OCI-M2 (cell line): ENCODE measurements around the gene DUS4L.

Source experiments
- DNase-seq: peaks from one replicate; lab custom pipeline; 2025; ENCODE audit not compliant: unreplicated experiment; lab: John Stamatoyannopoulos, UW

Gene DUS4L

DNA sequence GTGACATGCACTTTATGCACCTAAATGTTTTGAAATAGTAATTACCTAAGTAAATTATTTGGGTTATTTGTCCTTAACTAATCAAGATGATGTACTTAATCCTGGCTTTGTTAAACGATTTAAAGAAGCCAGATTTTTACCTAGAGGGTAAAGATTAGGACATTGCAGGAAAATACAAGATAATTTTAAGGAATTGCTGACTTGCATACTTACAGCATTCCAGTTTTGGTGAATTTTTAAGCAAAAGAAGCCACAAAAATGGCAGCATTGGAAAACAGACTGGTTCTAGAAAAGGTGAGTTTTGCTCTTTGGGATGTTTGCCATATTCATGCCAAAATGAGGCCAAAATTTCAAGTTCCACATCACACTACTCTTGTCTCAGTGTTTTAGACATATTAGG is 49.7 kb downstream of the DUS4L start:
- no peak for DNase-seq

DNA sequence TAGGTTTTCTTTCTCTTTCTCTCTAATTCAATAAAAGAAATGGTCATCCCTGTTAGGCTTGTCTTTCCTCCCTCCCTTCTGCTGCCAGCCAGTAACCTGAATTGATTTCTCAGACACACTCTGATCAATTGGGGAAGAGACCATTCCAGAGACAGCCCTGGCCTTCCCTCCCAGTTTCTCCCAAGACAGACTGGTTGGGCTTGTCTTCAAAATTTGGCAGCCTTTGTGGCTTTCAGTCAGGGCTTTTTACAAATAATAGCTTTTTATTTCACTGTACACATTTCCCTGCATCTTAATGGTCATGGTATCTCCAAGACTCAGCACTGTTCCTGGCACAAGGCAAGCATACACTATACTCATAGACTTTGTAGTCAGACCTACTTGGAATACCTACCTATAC is 50.2 kb downstream of the DUS4L start:
- DNase-seq = no peak

DNA sequence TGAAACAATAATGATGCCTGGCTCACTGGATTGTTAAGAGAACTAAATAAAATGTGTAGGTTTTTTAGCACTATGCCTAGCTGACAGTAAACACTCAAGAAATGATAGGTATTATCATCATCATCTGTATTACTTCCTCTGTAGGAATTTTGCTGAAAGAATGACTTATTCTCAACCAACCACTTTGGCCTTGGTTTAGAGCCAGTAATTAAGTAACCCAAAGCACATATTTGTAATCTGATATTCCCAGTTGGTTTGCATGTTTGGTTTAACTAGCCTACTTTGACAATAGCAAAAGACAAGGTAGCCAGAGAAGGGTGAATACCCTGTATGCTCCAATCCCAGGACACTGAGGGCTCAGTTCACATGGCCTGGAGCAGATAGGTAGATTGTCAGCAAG is 50.7 kb downstream of the DUS4L start:
- DNase-seq = no peak

DNA sequence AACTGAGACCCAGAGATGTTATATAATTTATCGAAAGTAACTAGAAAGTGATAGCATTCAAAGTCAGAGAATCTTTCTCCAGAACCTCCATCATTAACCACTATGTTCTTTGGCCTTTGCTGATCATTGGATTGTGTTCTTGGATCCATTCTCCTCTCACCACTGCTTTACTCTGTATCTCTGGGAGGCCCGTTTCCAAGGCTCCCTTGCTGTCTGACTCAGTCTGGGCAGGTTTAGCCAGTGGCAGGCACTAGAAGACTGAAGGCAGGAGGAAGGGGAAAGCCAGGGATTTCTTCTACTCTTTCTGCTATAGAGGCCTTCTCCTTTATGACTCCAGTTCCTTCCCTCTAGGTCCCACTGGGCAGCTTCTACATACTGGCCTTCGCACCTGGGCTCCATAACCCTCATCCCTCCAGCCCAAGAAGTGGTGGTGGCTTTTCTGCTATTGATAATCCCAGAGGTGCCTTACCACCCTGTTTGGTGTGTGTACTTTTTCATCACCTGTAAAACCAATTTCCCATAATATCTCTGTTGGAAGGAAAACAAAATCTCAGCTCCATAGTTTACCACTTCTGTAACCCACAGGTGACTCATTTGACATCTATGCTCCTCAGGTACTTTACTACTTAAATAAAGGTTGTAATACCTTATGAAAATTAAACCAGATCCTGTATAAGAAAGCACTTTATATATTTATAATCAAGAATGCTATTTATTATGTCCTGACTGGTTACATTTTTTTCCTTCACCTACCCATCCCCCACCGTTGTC is 52.3 kb downstream of the DUS4L start:
- no peak for DNase-seq

DNA sequence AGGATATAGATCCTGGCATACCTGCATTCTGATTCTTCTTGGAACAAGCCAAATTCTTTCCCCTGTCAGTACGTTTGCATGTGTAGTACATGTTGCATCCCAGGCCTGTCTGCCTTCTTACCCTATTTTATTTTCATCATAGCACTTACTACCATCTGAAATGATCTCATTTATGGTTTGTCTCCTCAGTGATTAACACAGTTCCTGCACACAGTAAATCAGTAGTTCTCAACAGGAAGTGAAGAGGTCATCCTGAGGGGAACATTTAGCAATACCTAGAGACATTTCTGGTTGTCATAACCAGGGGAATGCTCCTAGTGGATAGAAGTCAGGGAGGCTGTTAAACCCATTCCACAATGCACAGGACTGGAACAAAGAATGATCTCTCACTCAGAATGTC is 58.7 kb downstream of the DUS4L start:
- no peak for DNase-seq

DNA sequence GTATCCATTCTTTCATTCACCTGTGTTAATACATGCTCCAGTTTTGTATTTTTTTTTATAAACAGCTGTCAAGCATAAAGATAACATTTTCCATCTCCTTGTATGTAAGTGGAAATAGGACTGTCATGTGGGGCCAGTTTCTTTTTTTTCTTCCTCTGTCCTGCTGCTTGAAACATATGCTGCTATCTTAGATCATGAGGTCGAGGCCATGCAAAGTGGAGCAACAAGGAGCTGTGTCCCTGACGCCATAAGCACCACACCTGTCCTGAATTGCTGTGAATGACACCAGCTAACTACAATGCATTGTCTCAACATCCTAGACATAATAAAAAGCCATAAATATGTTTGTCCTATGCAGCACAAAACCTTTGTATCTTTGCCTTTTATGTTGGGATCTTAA is 59.1 kb downstream of the DUS4L start:
- no peak for DNase-seq

DNA sequence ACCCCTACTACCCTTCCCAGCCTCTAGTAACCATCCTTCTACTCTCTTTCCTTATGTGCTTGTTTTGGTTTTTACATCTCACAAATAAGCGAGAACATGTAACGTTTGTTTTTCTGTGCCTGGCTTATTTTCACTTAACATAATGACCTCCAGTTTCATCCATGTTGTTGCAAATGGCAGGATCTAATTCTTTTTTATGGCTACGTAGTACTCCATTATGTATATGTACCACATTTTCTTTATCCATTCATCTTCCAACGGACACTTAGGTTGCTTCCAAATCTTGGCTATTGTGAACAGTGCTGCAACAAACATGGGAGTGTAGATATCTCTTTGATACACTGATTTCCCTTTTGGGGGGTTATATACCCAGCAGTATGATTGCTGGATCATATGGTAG is 63.2 kb downstream of the DUS4L start:
- no peak for DNase-seq
